MM.1S (cell line): ENCODE measurements around the gene STON2.

Experiments
- EZH2 ChIP-seq: fragments of 300-600 bp; sonication (generic); optimal IDR thresholded peaks from 2 replicates; pipeline ENCODE3; 2017; ENCODE audit warnings: low read depth, mild to moderate bottlenecking, antibody characterized with exemption, low read length, mixed read lengths
- EZH2phosphoT487 ChIP-seq: fragments of 300-600 bp; sonication (generic); IDR thresholded peaks from 2 replicates; pipeline ENCODE4 v1.6.1; 2018; ENCODE audit warnings: antibody characterized with exemption, low read length
- TF ChIP-seq, protein P1 (sequence below): fragments of 300-600 bp; sonication (generic); IDR thresholded peaks from 2 replicates; pipeline ENCODE4 v1.5.1; 2016; ENCODE audit warnings: antibody characterized with exemption, low read length, mixed read lengths

DNA sequence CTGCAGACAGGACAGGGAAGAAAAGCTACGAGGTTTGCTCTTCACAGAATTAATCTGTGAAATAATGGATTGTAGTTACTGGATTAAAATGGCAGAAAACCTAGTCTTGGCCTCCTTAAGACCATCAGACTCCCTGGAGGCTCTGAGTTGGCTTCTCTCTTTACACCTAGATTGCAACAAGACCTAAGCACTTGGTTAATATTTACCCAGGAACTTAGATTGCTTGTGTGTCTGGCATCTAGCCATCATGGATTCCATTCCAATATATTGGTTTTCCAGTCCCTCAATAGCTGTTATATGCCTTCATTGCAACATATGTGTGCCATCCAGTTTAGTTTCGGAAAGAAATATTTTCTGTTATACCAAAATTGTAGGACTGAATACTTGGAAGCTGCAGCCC lies 177.4 kb downstream of the STON2 start:
- TF ChIP-seq, protein P1, sequence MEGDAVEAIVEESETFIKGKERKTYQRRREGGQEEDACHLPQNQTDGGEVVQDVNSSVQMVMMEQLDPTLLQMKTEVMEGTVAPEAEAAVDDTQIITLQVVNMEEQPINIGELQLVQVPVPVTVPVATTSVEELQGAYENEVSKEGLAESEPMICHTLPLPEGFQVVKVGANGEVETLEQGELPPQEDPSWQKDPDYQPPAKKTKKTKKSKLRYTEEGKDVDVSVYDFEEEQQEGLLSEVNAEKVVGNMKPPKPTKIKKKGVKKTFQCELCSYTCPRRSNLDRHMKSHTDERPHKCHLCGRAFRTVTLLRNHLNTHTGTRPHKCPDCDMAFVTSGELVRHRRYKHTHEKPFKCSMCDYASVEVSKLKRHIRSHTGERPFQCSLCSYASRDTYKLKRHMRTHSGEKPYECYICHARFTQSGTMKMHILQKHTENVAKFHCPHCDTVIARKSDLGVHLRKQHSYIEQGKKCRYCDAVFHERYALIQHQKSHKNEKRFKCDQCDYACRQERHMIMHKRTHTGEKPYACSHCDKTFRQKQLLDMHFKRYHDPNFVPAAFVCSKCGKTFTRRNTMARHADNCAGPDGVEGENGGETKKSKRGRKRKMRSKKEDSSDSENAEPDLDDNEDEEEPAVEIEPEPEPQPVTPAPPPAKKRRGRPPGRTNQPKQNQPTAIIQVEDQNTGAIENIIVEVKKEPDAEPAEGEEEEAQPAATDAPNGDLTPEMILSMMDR, result no peak
- no peak for TF ChIP-seq EZH2phosphoT487
- TF ChIP-seq EZH2, result no peak
